ENCODE results near the gene ATP6V1G3.
"Not testable (repeated sequence)": the region's sequence is repeated elsewhere in the genome, so short reads cannot be mapped to it uniquely, and the experiment has no call there.

ATP6V1G3 gene, protein sequence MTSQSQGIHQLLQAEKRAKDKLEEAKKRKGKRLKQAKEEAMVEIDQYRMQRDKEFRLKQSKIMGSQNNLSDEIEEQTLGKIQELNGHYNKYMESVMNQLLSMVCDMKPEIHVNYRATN

GRCh38 chr1:198540580-198540979 is at the start of gene ATP6V1G3:
Gene ATP6V1G3 (minus strand): TSS chr1:198540680. CDS start chr1:198540650, 30 bp downstream.
- no peak for ATAC-seq
- TF ChIP-seq RARB (CRISPR knock-in tag; IDR thresholded peaks at IDR 0.05) (no peak), CSRNP3 (CRISPR knock-in tag; IDR thresholded peaks at IDR 0.05) (no peak), PATZ1 (CRISPR knock-in tag; IDR thresholded peaks at IDR 0.05; ENCODE audit: borderline replicate concordance) (no peak), ZNF70 (CRISPR knock-in tag; IDR thresholded peaks at IDR 0.05) (no peak), ARNTL (CRISPR knock-in tag; IDR thresholded peaks at IDR 0.05; ENCODE audit: borderline replicate concordance, low read depth) (no peak), TOX (CRISPR knock-in tag; IDR thresholded peaks at IDR 0.05; ENCODE audit: borderline replicate concordance) (no peak), BACH2 (CRISPR knock-in tag; IDR thresholded peaks at IDR 0.05; ENCODE audit: borderline replicate concordance) (no peak), CSDC2 (CRISPR knock-in tag; IDR thresholded peaks at IDR 0.05) (no peak), ISL1 (CRISPR knock-in tag; IDR thresholded peaks at IDR 0.05) (no peak), OSR1 (CRISPR knock-in tag; IDR thresholded peaks at IDR 0.05) (no peak), POU6F1 (CRISPR knock-in tag; IDR thresholded peaks at IDR 0.05; ENCODE audit: borderline replicate concordance, low read depth) (no peak), ZC3H10 (CRISPR knock-in tag; IDR thresholded peaks at IDR 0.05) (no peak), PPARA (CRISPR knock-in tag; IDR thresholded peaks at IDR 0.05; ENCODE audit: borderline replicate concordance) (no peak), CREB5 (CRISPR knock-in tag; IDR thresholded peaks at IDR 0.05; ENCODE audit: low read depth) (no peak), TCF4 (CRISPR knock-in tag; IDR thresholded peaks at IDR 0.05; ENCODE audit: borderline replicate concordance) (no peak)
- TF ChIP-seq, protein P1, sequence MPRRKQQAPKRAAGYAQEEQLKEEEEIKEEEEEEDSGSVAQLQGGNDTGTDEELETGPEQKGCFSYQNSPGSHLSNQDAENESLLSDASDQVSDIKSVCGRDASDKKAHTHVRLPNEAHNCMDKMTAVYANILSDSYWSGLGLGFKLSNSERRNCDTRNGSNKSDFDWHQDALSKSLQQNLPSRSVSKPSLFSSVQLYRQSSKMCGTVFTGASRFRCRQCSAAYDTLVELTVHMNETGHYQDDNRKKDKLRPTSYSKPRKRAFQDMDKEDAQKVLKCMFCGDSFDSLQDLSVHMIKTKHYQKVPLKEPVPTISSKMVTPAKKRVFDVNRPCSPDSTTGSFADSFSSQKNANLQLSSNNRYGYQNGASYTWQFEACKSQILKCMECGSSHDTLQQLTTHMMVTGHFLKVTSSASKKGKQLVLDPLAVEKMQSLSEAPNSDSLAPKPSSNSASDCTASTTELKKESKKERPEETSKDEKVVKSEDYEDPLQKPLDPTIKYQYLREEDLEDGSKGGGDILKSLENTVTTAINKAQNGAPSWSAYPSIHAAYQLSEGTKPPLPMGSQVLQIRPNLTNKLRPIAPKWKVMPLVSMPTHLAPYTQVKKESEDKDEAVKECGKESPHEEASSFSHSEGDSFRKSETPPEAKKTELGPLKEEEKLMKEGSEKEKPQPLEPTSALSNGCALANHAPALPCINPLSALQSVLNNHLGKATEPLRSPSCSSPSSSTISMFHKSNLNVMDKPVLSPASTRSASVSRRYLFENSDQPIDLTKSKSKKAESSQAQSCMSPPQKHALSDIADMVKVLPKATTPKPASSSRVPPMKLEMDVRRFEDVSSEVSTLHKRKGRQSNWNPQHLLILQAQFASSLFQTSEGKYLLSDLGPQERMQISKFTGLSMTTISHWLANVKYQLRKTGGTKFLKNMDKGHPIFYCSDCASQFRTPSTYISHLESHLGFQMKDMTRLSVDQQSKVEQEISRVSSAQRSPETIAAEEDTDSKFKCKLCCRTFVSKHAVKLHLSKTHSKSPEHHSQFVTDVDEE (CRISPR knock-in tag; IDR thresholded peaks at IDR 0.05) = no peak

DNA sequence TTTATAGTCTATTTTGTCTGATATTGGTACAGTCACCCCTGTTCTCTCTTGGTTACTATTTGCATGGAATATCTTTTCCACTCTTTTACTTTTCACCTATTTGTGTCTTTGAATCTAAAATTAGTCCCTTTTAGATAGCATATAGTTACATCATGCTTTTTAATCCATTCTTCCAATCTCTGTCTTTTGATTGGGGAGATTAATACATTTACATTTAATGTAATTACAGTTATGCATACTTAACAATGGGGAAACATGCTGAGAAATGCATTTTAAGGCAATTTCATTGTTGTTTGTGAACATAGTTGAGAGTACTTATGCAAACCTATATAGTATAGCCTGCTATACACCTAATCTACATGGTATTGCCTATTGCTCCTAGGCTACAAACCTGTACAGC is 48.4 kb upstream of the ATP6V1G3 start:
- no peak for ATAC-seq
- TF ChIP-seq GLIS3 (CRISPR knock-in tag; IDR thresholded peaks at IDR 0.05) = no peak

DNA sequence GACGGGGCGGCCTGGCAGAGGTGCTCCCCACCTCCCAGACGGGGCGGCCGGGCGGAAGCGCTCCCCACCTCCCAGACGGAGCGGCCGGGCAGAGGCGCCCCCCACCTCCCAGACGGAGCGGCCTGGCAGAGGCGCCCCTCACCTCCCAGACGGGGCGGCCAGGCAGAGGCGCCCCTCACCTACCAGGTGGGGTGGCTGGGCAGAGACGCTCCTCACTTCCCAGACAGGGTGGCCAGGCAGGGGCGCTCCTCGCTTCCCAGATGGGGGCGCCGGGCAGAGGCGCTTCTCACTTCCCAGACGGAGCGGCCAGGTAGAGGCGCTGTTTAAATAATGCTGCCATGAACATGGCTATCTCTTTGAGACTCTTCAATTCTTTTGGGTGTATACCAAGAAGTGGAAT is 43.7 kb upstream of the ATP6V1G3 start:
- no peak for ATAC-seq
- TF ChIP-seq OSR1 (CRISPR knock-in tag; IDR thresholded peaks at IDR 0.05) (no peak), TOX (CRISPR knock-in tag; IDR thresholded peaks at IDR 0.05; ENCODE audit: borderline replicate concordance) (no peak)

DNA sequence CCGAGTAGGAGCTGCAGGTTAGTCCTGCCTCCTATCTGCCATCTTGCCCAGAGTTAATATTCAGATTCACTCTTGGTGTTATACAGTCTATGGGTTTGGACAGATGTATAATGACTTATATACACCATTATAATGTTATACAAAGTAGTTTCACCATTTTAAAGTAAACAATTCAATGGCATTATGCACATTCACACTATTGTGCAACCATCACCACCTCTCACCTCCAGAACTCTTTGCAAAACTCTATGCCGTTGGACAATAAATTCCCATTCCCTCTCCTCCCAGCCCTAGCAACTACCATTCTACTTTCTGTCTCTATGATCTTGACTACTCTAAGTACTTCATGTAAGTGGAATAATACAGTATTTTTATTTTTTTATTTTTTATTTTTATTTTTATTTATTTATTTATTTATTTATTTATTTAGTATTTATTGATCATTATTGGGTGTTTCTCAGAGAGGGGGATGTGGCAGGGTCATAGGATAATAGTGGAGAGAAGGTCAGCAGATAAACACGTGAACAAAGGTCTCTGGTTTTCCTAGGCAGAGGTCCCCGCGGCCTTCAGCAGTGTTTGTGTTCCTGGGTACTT is 42.8 kb upstream of the ATP6V1G3 start:
- ATAC-seq = not testable (repeated sequence)
